Neural cell (in vitro differentiated cells): Measurements from ENCODE around the gene NSG1. TPM values are rescaled to one million over a fixed set of nuclear protein-coding genes. Genes with fewer than 3 reads are reported as not detected.

Source experiments
- H2AFZ ChIP-seq: fragments of 200-600, 300-800 bp; sonication (generic), shearing (Covaris generic); 2 replicates; pipeline ENCODE4 v1.6.0; 2014; ENCODE audit warnings: low read depth, mild to moderate bottlenecking, antibody characterized with exemption, low read length, moderate library complexity
- H3F3A ChIP-seq: fragments of 200-600 bp; shearing (Covaris generic); 2 replicates; pipeline ENCODE4 v1.6.1; 2016; ENCODE audit warnings: mild to moderate bottlenecking, moderate library complexity, mixed read lengths, antibody characterized with exemption, low read length; ENCODE audit not compliant: insufficient read depth, poor library complexity, severe bottlenecking
- H3K27ac ChIP-seq: fragments of 200-600, 300-800 bp; sonication (generic), shearing (Covaris generic); 2 replicates; pipeline ENCODE4 v1.5.1; 2014; ENCODE audit warnings: mild to moderate bottlenecking, low read length, moderate library complexity
- H3K27me3 ChIP-seq: fragments of 300-800, 200-600 bp; sonication (generic), shearing (Covaris generic); 2 replicates; pipeline ENCODE4 v1.6.0; 2014; ENCODE audit warnings: mild to moderate bottlenecking, low read depth, low read length, moderate library complexity; ENCODE audit not compliant: insufficient read depth
- H3K36me3 ChIP-seq: fragments of 300-800, 200-600 bp; sonication (generic), shearing (Covaris generic); 2 replicates; pipeline ENCODE4 v1.5.1; 2014; ENCODE audit warnings: mild to moderate bottlenecking, antibody characterized with exemption, low read length, moderate library complexity; ENCODE audit not compliant: insufficient read depth
- H3K4me2 ChIP-seq: fragments of 300-800, 200-600 bp; sonication (generic), shearing (Covaris generic); 2 replicates; pipeline ENCODE4 v1.6.0; 2014; ENCODE audit warnings: mild to moderate bottlenecking, low read length
- H3K4me3 ChIP-seq: fragments of 300-800, 200-600 bp; sonication (generic), shearing (Covaris generic); 2 replicates; pipeline ENCODE4 v1.5.1; 2014; ENCODE audit warnings: mild to moderate bottlenecking, low read length, moderate library complexity
- H3K79me2 ChIP-seq: fragments of 200-600 bp; shearing (Covaris generic); replicated peaks from 2 replicates; pipeline ENCODE4 v1.6.0; 2014; ENCODE audit warnings: mild to moderate bottlenecking, low read length, moderate library complexity; ENCODE audit not compliant: insufficient read depth
- H3K9ac ChIP-seq: fragments of 300-800, 200-600 bp; sonication (generic), shearing (Covaris generic); 2 replicates; pipeline ENCODE4 v1.6.1; 2016; ENCODE audit warnings: mild to moderate bottlenecking, low read length, mixed read lengths
- H3K9me2 ChIP-seq: fragments of 200-600 bp; shearing (Covaris generic); 2 replicates; pipeline ENCODE4 v1.6.1; 2016; ENCODE audit warnings: mild to moderate bottlenecking, low read length, mixed read lengths; ENCODE audit not compliant: insufficient read depth
- H3K9me3 ChIP-seq: fragments of 200-600, 300-800 bp; sonication (generic), shearing (Covaris generic); 2 replicates; pipeline ENCODE4 v1.6.1; 2016; ENCODE audit warnings: mild to moderate bottlenecking, mixed run types, low read length, moderate library complexity, mixed read lengths
- H4K20me1 ChIP-seq: fragments of 200-600 bp; shearing (Covaris generic); 2 replicates; pipeline ENCODE4 v1.6.1; 2016; ENCODE audit warnings: mild to moderate bottlenecking, mixed run types; ENCODE audit not compliant: insufficient read depth
- CTCF ChIP-seq: fragments of 450-650 bp; IDR thresholded peaks from 2 replicates; pipeline ENCODE4 v1.5.1; 2014; ENCODE audit warnings: antibody characterized with exemption, mild to moderate bottlenecking, moderate library complexity; ENCODE audit not compliant: poor library complexity, severe bottlenecking
- EP300 ChIP-seq: fragments of 450-650 bp; conservative IDR thresholded peaks from 2 replicates; pipeline ENCODE4 v1.6.1; 2014; ENCODE audit warnings: antibody characterized with exemption, mild to moderate bottlenecking, moderate library complexity; ENCODE audit not compliant: poor library complexity, severe bottlenecking
- EZH2 ChIP-seq: fragments of 200-600, 300-800 bp; shearing (Covaris generic), sonication (generic); IDR thresholded peaks from 2 replicates; pipeline ENCODE4 v1.6.1; 2014; ENCODE audit warnings: antibody characterized with exemption, low read length, borderline replicate concordance, mild to moderate bottlenecking; ENCODE audit not compliant: insufficient read depth, poor library complexity, severe bottlenecking
- MXI1 ChIP-seq: fragments of 450-650 bp; conservative IDR thresholded peaks from 2 replicates; pipeline ENCODE4 v1.6.1; 2014; ENCODE audit warnings: antibody characterized with exemption, mild to moderate bottlenecking; ENCODE audit not compliant: poor library complexity, severe bottlenecking
- POLR2AphosphoS5 ChIP-seq: IDR thresholded peaks from 2 replicates; pipeline ENCODE4 v1.6.1; 2012
- RAD21 ChIP-seq: fragments of 450-650 bp; conservative IDR thresholded peaks from 2 replicates; pipeline ENCODE4 v1.6.1; 2014; ENCODE audit warnings: antibody characterized with exemption, mild to moderate bottlenecking, moderate library complexity
- REST ChIP-seq: IDR thresholded peaks from 2 replicates; pipeline ENCODE4 v1.6.1; 2012; ENCODE audit warnings: borderline replicate concordance
- SMC3 ChIP-seq: fragments of 450-650 bp; conservative IDR thresholded peaks from 2 replicates; pipeline ENCODE4 v1.6.1; 2014; ENCODE audit warnings: antibody characterized with exemption, mild to moderate bottlenecking, moderate library complexity; ENCODE audit not compliant: poor library complexity
- TAF1 ChIP-seq: IDR thresholded peaks from 2 replicates; pipeline ENCODE4 v1.6.1; 2012; ENCODE audit warnings: low read depth
- polyA plus RNA-seq: library from polyadenylated mRNA; depleted of rRNA; stranded (reverse); fragments of >200 nt; gene quantifications from 2 replicates; pipeline ENCODE4 v1.2.3, GENCODE V29; 2014

The NSG1 gene
- polyA plus RNA-seq, 1 donor from 2014 or later = 921 TPM

- no peak overlapping the region for H3K27ac ChIP-seq
Observed at GRCh38 chr4:4407299-4408131, 20.6 kb downstream of the NSG1 start.

GRCh38 chr4:4408132-4408523, 21.2 kb downstream of the NSG1 start:
- H2AFZ ChIP-seq = no peak overlapping the region
- H3K4me3 ChIP-seq = no peak overlapping the region
- no peak overlapping the region for H3K27ac ChIP-seq
- H3K27me3 ChIP-seq = no peaks in the 10 kb centered on the region
- peaks cover 23% of the 10 kb centered on the region for H4K20me1 ChIP-seq
- no peak overlapping the region for H3K9ac ChIP-seq
- peaks cover 10% of the 10 kb centered on the region for H3K36me3 ChIP-seq
- H3K79me2 ChIP-seq = no peaks in the 10 kb centered on the region
- H3K9me2 ChIP-seq = no peaks in the 10 kb centered on the region
- H3F3A ChIP-seq = no peaks in the 10 kb centered on the region
- TF ChIP-seq EZH2 (no peak), SMC3 (no peak), POLR2AphosphoS5 (no peak), RAD21 (no peak), REST (no peak), CTCF (no peak), TAF1 (no peak), EP300 (no peak), MXI1 (no peak)
- H3K9me3 ChIP-seq = no peaks in the 10 kb centered on the region
- H3K4me2 ChIP-seq = no peak overlapping the region

More at GRCh38 chr4:4407299-4408131, 20.6 kb downstream of the NSG1 start:
- Histone ChIP-seq H3K9ac (no peak overlapping the region), H3K4me2 (no peak overlapping the region), H3K9me2 (no peaks in the 10 kb centered on the region), H3K27me3 (no peaks in the 10 kb centered on the region), H3K4me3 (no peak overlapping the region), H3F3A (no peaks in the 10 kb centered on the region), H2AFZ (no peak overlapping the region), H3K9me3 (no peaks in the 10 kb centered on the region), H3K36me3 (peaks cover 10% of the 10 kb centered on the region), H3K79me2 (no peaks in the 10 kb centered on the region), H4K20me1 (peaks cover 23% of the 10 kb centered on the region)
- TF ChIP-seq CTCF (no peak), SMC3 (no peak), TAF1 (no peak), POLR2AphosphoS5 (no peak)
